NB4 (cell line): Measurements from ENCODE around the gene SLC7A4.
"Not testable (repeated sequence)": the region's sequence is repeated elsewhere in the genome, so short reads cannot be mapped to it uniquely, and the experiment has no call there.

ENCODE experiments used
- MYC ChIP-seq: IDR thresholded peaks from 2 replicates; pipeline ENCODE4 v1.6.1; 2011; ENCODE audit warnings: low read depth, low read length
- POLR2A ChIP-seq: IDR thresholded peaks from 2 replicates; pipeline ENCODE4 v1.6.1; 2011; ENCODE audit warnings: mild to moderate bottlenecking; ENCODE audit not compliant: insufficient read length; ENCODE audit errors: extremely low read depth
- TF ChIP-seq, protein P1 (sequence below): IDR thresholded peaks from one replicate; pipeline ENCODE4 v1.5.1; 2012; ENCODE audit warnings: low read depth, low read length
- TF ChIP-seq, protein P2 (sequence below): IDR thresholded peaks from 2 replicates; pipeline ENCODE4 v1.6.1; 2011; ENCODE audit warnings: low read depth, low read length

DNA sequence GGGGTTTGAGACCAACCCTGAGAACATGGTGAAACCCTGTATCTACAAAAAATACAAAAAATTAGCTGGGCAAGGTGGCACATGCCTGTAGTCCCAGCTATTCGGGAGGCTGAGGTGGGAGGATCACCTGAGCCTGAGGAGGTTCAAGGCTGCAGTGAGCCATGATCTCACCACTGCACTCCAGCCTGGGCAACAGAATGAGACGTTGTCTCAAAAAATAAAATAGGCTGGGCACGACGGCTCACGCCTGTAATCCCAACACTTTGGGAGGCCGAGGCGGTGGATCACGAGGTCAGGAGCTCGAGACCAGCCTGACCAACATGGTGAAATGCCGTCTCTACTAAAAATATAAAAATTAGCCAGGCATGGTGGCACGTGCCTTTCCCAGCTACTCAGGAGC lies 32.1 kb upstream of the SLC7A4 start:
- TF ChIP-seq, protein P1, sequence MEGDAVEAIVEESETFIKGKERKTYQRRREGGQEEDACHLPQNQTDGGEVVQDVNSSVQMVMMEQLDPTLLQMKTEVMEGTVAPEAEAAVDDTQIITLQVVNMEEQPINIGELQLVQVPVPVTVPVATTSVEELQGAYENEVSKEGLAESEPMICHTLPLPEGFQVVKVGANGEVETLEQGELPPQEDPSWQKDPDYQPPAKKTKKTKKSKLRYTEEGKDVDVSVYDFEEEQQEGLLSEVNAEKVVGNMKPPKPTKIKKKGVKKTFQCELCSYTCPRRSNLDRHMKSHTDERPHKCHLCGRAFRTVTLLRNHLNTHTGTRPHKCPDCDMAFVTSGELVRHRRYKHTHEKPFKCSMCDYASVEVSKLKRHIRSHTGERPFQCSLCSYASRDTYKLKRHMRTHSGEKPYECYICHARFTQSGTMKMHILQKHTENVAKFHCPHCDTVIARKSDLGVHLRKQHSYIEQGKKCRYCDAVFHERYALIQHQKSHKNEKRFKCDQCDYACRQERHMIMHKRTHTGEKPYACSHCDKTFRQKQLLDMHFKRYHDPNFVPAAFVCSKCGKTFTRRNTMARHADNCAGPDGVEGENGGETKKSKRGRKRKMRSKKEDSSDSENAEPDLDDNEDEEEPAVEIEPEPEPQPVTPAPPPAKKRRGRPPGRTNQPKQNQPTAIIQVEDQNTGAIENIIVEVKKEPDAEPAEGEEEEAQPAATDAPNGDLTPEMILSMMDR, result not testable (repeated sequence)
- TF ChIP-seq POLR2A, MYC: not testable (repeated sequence)
- TF ChIP-seq, protein P2, sequence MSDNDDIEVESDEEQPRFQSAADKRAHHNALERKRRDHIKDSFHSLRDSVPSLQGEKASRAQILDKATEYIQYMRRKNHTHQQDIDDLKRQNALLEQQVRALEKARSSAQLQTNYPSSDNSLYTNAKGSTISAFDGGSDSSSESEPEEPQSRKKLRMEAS, result not testable (repeated sequence)
